T-helper 2 cell treated with Interferon-gamma antibody and Interleukin-4, amounts not matched to agents 100 ng/mL and 5 ng/mL, for 36 hours (primary cell): ENCODE measurements around the gene CYBRD1. TPM values are rescaled to one million over a fixed set of nuclear protein-coding genes. Genes with fewer than 3 reads are reported as not detected.

Experiments
- intact Hi-C: fragments of 100-400 bp; cut with micrococcal nuclease; formaldehyde crosslinking; loops from one replicate; pipeline ENCODE4 v1.15.1; 2023
- total RNA-seq: library from RNA; stranded (reverse); gene quantifications from 2 replicates; pipeline ENCODE4 v1.2.3, GENCODE V29; 2022

The CYBRD1 gene
- total RNA-seq, 1 donor from 2014 or later: 2.0 TPM

- intact Hi-C loops: no loop called here
Measured at GRCh38 chr2:171553236-171553635, 31.0 kb downstream of the CYBRD1 start.

- intact Hi-C loops: no loop called here
Measured at GRCh38 chr2:171553858-171554257, 31.6 kb downstream of the CYBRD1 start.

- intact Hi-C loops: no loop called here
Measured at GRCh38 chr2:171554991-171555615, 32.8 kb downstream of the CYBRD1 start.

- intact Hi-C loops: no loop called here
Measured at GRCh38 chr2:171557363-171557762, 35.1 kb downstream of the CYBRD1 start.

GRCh38 chr2:171563301-171563700 is 41.0 kb downstream of the CYBRD1 start:
- intact Hi-C loops: no loop called here

DNA sequence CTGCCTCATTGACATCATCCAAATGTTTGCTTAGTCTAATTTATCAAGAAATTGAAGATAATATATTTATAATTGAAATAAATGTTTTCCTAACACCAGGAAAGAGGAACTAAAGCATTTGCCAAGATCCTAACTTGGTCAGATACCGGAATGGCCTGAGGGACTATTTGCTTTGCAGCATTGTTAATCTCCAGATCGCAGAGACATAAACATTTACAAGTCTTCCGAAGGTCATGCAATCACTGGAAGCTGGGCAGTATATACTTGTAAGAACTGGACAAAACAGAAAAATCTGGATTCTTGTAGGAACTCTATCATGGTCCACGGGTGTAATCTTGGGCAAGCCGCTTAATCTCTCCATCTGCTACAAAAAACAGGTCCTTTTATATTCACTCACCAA is 42.2 kb downstream of the CYBRD1 start:
- intact Hi-C loops: no loop called here

GRCh38 chr2:171566057-171566456 is 43.8 kb downstream of the CYBRD1 start:
- intact Hi-C loops: no loop called here

DNA sequence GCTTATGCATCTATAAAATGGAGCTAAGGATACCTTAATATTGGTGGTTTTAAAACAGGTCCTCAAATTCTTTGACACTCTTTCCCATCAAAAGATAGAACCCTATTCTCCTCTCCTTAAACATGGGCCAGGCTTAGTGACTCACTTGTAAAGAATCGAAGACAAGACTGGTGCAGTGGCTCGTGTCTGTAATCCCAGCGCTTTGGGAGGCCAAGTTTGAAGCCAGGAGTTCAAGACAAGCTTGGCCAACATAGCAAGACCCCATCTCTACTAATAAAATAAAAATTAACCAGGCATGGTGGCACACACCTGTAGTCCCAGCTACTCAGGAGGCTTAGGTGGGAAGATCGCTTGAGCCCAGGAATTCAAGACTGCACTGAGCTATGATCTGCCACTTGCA is 44.5 kb downstream of the CYBRD1 start:
- intact Hi-C loops: no loop called here

- intact Hi-C loops: no loop called here
Measured at GRCh38 chr2:171568089-171568488, 45.8 kb downstream of the CYBRD1 start.

DNA sequence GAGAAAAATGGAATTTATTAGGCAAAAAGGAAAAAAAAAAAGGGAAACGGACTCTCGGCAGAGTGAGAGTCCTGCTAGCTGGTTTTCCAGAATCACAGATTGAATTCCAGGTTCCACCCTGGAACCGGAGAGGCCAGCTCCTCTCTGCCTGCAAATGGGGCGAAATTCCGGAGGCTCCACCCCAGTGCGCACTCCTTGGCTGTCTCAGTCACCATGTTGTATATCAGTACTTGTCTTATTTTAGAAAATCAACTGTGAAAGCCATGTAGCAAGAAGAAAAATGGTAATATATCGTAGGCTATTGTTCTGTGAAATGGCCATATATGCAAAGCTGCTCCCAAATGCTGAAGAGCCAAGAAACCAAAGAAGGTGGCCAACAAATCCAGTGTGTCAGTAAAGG is 49.4 kb downstream of the CYBRD1 start:
- intact Hi-C loops: loop anchor here (5.0 to 10.0 kb wide), 2 partner anchors 113 to 599 kb away; partner anchors contain the start of gene DYNC1I2

DNA sequence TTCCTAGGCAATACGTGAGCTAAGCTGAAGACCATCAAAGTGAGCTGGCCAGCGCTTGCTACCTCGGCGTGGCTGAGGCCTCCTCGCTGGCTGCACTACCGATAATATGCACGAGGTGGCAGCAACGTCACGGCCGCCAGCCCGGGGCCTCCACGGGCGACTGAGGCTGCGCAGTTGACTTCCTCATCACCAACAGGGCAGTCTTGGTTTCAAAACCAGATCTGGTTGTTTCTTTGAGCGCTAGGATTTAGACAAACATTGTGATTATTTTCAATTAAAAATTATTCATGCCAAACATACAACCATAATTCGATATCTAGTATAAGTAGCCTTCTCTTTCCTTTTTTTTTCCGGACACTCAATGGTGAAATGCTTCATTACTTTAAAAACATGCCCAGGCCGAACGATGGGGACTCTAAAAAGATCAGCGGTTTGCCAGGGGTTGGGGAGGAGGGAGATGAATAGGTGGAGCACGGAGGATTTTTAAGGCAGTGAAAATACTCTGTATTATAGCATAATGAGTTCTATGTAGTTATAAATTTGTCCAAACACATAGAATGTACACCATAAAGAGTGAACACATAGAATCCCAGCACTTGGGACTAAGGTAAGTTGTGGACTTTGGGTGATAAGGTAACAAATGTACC is 52.0 kb downstream of the CYBRD1 start:
- intact Hi-C loops: loop anchor here (1.0 to 10.0 kb wide), 3 partner anchors 111 to 602 kb away; partner anchors contain the start of gene DYNC1I2

- intact Hi-C loops: loop anchor here (1.0 to 10.0 kb wide), 2 partner anchors 109 to 890 kb away; partner anchors contain the start of gene DYNC1I2
Measured at GRCh38 chr2:171575606-171576005, 53.3 kb downstream of the CYBRD1 start.

- intact Hi-C loops: loop anchor here (10.0 kb wide), 1 partner anchor 107 kb away; the partner anchor contains the start of gene DYNC1I2
Measured at GRCh38 chr2:171578127-171578803, 56.0 kb downstream of the CYBRD1 start.

- intact Hi-C loops: loop anchor here (10.0 kb wide), 1 partner anchor 105 kb away; the partner anchor contains the start of gene DYNC1I2
Measured at GRCh38 chr2:171579481-171579880, 57.2 kb downstream of the CYBRD1 start.

DNA sequence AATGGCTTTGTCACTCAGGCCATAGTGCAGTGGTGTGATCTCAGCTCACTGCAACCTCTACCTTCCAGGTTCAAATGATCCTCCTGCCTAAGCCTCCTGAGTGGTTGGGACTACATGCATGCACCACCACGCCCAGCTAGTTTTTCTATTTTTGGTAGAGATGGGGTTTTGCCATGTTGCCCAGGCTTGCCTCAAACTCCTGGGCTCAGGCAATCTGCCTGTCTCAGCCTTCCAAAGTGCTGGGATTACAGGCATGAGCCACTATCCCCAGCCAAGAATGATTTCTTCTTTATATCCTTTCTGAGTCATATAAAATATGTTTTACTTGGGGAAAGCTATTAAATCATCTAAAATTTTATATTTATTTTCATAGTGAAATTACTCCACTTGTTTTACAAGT is 61.3 kb downstream of the CYBRD1 start:
- intact Hi-C loops: no loop called here

DNA sequence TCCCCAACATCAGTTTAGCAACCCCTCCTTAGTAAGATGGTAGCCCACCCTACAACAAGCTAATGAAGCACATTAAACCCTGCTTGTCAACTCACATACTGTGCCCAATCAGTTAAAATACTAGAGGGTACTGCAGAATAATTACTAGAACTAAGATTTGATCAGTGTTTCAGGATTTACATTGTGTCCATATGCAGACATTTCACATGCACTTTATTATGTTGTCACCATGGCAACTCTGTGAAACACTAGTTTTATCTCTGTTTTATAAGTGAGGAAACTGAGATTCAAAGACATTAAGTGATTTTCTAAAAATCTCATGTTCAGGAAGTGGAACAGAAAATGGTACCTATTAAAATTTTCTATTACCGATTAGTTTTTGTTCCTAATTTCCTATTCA is 61.7 kb downstream of the CYBRD1 start:
- intact Hi-C loops: no loop called here

- intact Hi-C loops: no loop called here
Measured at GRCh38 chr2:171587132-171587531, 64.9 kb downstream of the CYBRD1 start.

DNA sequence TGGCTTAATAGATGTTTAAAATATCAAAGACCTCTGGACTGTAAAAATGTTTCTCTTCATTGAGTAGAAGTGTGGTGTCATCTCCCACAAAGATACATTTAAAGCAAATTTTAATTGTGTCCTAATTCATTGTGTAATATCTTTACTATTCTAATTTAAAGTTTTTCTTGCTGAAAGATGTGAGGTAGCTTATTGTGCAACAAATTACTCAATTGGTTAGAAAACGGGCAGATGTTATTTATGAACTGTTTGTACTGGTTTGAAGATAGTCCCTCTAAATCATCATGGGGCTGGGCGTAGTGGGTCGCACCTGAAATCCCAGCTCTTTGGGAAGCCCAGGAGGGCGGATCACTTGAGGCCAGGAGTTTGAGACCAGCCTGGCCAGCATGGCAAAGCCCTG is 65.3 kb downstream of the CYBRD1 start:
- intact Hi-C loops: no loop called here

DNA sequence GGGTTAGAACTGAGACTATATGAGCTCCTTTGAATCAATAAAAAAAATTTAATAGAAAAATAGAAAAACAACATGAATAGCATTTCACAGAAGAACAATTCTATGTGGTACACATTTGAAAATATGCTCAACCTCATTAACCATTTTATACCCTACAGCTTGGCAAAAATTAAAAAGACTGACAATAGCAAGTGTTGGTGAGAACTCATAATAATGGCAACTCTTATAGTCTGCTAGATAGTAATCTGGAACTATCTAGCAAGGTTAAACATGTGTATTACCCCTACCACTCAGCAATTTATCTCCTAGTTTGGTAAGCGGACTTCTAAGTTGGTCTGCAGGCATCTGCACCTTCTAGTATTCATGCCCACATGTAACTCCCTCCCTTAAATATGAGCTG is 67.8 kb downstream of the CYBRD1 start:
- intact Hi-C loops: no loop called here

GRCh38 chr2:171592036-171592555 is 69.8 kb downstream of the CYBRD1 start:
- intact Hi-C loops: no loop called here

GRCh38 chr2:171595456-171595855 is 73.2 kb downstream of the CYBRD1 start:
- intact Hi-C loops: no loop called here

- intact Hi-C loops: no loop called here
Measured at GRCh38 chr2:171595896-171596295, 73.6 kb downstream of the CYBRD1 start.
